NCI-H146 (cell line): Measurements from ENCODE around the gene SLC26A5.
"Not testable (repeated sequence)": the region's sequence is repeated elsewhere in the genome, so short reads cannot be mapped to it uniquely, and the experiment has no call there.

ENCODE experiments used
- DNase-seq: peaks from one replicate; lab custom pipeline; 2025; lab: John Stamatoyannopoulos, UW

SLC26A5 gene, protein sequence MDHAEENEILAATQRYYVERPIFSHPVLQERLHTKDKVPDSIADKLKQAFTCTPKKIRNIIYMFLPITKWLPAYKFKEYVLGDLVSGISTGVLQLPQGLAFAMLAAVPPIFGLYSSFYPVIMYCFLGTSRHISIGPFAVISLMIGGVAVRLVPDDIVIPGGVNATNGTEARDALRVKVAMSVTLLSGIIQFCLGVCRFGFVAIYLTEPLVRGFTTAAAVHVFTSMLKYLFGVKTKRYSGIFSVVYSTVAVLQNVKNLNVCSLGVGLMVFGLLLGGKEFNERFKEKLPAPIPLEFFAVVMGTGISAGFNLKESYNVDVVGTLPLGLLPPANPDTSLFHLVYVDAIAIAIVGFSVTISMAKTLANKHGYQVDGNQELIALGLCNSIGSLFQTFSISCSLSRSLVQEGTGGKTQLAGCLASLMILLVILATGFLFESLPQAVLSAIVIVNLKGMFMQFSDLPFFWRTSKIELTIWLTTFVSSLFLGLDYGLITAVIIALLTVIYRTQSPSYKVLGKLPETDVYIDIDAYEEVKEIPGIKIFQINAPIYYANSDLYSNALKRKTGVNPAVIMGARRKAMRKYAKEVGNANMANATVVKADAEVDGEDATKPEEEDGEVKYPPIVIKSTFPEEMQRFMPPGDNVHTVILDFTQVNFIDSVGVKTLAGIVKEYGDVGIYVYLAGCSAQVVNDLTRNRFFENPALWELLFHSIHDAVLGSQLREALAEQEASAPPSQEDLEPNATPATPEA

DNA sequence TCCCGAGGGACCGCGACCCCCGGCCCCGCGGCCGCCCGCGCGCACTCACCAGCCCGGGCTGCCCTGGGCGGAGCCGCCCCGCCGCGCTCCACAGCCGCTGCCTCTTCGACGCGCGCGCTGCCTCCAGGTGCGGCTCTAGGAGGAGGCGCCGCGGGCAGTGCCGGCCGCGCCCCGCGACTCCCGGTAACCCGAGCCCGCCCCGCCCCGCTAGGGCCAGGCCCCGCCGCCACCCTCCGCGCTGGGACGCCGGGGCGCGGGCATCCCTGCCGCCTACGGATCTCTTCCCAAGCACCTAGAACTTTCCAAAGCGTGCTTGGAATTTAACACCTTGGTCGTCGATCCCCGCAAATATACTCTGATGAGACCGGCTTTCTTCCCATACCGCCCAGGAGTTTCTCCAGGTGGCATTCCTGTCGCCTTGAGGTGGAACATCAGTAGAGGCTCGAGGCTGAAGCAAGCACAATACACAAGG, at the start of gene SLC26A5:
Gene SLC26A5, minus strand, starts transcription at position 159 of the 472 bp plus-strand sequence. CDS start 24,693 bp downstream, outside the sequence.
- peak; percentile 65 for DNase-seq

DNA sequence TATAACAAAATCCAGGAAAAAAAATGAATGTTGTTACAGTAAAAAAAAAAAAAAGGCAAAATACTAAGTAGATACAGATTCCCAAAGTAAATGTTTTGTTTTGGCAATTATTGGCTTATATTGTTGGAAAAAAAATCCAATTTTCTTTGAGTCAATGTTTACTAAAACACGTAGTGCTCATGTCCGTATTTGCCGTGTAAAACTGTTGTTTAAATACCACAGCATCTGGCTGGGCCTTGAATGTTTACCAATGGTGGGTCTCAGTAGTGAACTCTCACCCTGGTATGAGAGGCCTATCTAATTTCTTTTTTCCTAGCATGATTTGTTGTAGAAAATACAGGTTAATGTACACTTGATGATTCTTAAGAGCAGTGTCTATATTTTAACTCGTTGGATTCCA, 41.4 kb upstream of the SLC26A5 start:
- DNase-seq = peak; percentile 60

DNA sequence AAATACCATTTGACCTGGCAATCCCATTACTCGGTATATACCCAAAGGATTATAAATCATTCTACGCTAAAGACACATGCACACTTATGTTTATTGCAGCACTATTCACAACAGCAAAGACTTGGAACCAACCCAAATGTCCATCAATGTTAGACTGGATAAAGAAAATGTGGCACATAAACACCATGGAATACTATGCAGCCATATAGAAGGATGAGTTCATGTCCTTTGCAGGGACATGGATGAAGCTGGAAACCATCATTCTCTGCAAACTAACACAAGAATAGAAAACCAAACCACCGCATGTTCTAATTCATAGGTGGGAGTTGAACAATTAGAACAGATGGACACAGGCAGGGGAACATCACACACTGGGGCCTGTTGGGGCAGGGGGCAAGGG, 40.9 kb upstream of the SLC26A5 start:
- not testable (repeated sequence) for DNase-seq

DNA sequence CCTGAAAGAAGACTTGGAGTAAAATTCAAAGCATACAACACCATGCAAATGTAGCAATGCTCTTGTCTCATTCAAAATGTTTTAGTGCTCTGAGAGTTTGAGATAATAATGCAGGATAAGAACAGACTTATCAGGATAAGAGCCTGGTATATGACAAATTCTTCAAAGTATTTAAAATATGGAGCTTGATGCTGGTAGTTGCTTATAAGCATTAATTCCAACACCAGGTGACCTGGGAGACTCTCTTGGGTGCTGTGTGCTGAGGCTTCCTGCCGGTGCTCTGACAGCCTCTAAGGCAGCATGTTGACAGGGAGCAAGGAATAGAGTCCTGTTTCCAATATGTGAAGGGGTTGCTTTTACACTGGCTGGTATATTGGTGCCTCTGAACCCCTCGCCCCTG, 34.8 kb upstream of the SLC26A5 start:
- no peak for DNase-seq

DNA sequence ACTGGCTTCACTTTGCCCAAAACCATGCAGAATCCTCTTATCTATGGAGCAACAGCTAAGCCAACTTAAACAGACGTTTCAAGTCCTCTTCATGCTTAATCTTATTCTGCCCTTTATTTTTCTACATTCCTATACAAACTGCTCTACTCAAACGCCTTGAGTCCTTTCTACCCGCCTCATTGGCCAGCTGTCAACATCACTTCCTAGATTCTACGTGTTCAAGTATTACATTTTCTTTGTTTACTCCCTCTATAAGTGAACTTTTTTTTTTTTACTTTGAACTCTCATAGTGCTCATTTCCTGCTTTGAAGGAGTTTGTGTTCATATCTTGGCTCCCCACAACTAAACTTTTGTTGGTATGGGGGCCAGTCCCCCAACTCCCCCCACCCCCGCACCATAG, 28.9 kb upstream of the SLC26A5 start:
- DNase-seq = no peak

DNA sequence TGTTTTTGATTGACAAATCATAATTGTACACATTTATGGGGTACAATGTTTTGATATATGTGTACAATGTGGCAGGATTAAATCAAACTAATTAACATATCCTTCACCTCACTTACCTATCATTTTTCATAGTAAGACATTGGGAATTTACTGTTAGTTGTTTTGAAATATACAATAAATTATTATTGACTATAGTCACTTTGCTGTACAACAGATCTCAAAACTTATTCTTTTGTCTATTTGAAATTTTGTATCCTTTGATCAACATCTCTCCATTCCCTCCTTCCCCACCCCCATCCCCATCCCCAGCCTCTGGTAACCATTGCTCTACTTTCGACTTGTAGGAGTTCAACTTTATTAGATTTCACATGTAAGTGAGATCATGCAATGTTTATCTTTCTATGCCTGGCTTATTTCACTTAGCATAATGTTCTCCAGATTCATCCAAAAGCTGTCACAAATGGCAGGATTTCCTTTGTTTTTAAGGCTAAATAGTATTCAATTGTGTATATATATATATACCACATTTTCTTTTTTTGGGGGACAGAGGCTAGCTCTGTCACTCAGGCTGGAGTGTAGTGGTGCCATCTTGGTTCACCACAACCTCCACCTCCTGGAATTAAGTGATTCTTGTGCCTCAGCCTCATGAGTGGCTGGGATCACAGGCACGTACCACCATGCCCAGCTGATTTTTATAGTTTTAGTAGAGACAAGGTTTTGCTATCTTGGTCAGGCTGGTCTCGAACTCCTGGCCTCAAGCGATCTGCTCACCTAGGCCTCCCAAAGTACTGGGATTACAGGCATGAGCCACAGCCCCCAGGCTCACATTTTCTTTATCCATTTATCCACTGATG, 23.3 kb upstream of the SLC26A5 start:
- DNase-seq = no peak

DNA sequence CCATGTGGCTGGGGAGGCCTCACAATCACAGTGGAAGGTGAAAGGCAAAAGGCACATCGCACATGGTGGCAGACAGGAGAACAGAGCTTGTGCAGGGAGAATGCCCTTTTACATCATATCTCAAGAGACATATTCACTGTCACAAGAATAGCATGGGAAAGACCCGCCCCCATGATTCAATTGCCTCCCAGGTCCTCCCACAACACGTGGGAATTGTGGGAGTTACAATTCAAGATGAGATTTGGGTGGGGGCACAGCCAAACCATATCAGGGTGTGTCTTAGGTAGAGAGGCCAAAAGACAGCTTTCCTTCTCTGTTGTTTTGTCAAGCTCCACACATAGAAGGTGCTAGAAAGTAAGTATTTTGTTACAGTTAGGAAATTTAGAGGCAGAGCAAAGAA, 20.8 kb upstream of the SLC26A5 start:
- no peak for DNase-seq

DNA sequence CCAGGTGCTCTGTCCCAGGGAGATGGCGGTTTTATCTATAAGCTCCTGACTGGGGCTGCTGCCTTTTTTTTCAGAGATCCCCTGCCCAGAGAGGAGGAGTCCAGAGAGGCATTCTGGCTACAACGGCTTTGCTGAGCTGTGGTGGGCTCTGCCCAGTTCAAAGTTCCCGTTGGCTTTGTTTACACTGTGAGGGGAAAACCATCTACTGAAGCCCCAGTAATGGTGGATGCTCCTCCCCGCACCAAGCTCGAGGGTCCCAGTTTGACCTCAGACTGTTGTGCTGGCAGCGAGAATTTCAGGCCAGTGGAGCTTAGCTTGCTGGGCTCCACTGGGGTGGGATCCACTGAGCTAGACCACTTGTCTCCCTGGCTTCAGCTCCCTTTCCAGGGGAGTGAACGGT, 16.4 kb upstream of the SLC26A5 start:
- DNase-seq = no peak

DNA sequence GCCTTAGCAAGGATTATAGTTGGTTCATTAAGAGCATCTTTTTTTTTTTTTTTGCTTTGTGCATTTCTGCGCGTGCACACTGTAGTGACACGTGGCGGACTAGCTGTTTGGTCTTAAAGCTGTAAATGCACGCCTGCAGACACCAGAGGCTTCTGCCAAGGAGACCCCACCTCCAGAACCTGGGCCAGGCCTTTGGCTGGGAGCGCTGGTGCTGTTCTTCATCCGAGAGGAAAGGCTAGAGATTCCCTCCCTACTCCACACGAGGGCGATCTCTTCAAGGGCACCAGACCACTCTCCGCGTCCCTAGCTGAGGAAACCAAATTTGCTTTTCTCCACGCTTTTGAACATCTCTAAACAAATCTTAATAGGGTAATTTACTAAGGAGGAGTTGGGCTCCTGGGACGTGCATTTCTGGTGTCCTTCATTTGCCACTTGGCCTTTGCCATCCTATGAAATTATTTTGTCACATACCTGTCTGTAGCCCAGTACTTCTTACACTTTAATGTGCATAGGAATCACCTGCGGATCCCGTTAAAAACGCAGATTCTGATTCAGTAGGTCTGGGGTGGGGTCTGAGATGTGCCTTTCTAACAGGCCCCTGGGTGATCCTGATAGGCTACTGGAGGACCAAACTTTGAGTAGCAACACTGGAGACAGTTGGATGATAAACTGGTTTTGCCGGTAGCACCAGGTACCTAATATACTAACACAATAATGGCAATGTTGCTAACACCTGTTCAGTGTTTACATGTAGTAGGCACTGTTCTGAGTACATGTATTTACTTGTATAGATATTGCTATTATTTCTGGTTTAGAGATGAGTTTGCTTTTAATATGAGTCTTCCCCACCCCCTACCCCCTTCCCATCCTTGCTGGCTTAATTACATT, 1.3 kb upstream of the SLC26A5 start:
- peak; percentile 68 for DNase-seq

DNA sequence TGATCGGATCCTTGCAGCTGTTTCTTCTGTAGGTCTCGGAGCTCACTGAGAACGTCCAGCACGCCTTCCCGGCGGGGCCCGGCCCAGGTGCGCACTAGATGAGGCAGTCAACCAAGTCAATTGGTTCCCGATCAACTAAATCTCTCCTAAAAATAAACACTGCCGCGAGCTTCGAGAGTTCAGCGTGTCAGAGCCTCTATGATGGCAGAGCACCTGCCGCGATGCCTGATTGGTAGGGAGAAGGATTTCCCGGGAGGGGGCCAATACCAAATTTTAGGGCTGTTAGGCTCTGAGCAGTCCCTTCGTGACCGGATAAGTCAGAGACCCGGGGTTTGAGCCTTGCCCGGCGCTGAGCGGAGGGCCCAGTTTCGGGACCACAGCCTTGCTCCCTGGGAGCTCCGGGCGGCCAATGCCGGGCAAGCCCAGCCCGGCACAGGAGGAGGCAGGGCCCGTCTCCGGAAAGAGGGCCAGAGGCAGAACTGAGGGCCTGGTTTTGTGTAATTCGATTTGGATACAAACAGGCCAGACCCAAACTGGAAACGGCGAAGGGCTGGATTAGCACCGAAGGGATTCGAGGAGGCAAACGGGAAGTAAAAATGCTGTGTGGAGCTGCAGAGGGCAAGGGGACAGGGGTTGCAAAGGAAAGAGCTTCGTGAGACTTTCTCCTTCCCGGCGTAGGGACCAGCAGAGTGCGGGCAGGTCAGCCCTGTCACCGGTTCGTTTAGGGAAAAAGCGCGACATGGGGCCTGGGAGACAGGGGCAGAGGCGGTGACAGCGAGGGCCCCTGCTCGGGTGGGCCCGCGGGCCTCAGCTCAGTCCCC, 569 bp downstream of the SLC26A5 start:
- no peak for DNase-seq

DNA sequence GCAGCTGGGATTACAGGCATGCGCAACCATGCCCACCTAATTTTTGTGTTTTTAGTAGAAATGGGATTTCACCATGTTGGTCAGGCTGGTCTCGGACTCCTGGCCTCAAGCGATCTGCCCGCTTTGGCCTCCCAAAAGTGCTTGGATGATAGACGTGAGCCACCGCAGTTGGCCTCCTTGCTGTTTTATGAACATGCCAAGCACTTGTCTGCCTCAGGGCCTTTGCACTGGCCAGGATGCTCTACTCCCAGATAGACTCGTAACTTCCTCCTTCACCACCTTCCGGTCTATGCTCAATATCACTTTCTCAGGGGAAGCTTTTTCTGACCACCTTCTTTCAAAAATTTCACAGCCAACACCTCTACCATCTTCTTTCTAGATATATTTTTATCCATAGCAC, 6.3 kb downstream of the SLC26A5 start:
- DNase-seq = no peak

DNA sequence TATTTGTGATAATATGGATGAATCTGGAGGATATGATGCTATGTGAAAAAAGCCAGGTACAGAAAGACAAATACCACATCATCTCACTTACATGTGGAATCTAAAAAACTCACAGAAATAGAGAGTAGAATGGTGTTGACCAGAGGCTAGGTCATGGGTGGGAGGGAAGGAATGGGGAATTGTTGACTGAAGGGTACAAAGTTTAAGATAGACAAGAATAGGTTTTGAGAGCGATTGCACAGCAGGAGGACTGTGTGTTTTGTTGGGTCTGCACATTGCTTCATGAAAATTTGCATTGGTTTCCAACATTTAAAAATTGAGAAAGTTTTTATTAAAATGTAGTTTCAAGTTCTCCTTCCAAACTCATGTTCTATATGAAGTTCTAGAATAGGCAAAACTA, 8.4 kb downstream of the SLC26A5 start:
- no peak for DNase-seq

DNA sequence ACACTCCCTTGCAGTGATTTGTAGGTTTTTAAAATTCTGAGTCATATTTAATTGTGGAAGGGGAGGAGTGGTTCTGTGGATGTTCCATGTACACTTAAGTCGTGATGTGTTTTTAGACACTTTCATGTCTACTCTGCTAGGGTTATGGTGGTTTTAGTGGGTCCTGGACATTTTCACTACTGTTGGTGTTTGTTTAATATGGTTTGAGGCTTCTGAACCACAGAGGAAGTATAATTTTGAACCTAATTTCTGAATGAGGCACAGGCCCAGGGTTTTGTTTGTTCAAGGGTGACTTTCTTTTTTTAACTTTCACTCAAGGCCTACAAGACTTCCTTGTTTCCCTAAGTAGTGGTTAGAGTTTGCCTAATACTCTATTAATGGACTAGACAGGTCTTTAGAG, 13.3 kb downstream of the SLC26A5 start:
- DNase-seq = no peak

DNA sequence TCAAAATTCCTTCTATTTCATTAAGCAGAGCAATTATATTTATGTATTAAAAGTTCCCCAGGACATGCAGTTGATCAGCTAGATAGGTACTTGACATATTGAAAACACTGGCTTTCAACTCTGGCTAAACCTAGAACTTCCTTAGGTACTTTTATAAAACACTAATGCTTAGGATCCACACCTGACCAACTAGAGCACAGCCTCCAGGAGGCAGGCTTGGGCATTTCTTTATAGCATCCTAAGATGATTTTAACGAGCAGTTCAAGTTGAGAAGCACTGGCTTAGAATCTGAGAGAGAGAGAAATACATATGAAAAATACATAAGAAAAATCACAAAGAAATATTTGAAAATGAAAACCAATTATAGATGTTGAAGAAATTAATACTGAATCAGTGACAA, 20.8 kb downstream of the SLC26A5 start:
- DNase-seq = no peak

DNA sequence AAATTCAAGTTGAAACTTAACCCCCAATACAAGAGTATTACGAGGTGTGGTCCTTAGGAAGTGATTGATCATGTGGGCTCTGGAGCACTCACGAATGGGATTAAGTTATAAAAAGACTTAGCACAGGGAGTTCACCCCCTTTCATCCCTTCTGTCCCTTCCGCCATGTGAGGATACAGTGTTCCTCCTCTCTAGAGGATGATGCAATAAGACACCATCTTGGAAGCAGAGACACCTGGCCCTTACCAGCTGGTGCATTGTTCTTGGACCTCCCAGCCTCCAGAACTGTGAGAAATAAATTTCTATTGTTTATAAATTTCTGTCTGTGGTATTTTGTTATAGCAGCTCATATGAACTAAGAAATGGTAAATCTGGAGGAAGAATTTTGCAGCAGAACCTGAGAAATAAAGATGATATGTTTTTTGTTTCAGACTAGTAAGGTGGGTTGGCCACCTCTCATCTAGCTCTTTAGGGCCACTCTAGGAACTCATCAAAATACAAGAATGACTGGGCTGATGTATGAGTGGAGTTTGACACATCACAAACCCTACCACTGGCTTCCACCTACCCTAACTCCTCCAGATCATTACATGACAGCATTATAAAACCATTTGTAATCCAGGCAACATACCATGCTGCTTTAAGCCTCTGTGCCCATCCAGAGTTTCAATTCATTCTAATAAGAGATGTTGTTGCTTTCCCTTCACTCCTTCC, 22.4 kb downstream of the SLC26A5 start:
- DNase-seq = no peak

DNA sequence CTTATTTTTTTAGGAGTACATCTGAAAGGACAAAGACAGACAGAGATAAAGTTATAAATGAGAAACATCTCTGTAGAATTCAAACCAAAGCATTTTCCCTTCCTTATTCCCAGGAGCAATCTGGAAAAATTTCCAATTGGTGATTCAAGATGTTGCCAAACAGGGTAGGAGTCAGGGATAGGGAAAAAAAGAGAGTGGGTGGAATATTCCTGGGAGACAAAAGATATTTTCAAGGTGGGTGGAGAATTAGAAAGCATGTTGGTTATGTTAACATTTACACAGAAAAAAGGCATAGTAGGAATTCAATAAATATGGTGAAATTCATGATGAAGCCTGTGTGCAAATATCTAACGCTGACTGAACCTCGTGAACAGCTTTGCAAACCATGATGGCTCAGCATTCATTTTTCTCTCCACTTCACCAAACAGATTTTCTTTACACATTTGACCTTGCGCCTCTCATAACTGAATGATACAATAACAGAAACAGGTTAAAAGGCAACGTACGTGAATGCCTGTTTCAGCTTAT, 25.1 kb downstream of the SLC26A5 start:
- no peak for DNase-seq

DNA sequence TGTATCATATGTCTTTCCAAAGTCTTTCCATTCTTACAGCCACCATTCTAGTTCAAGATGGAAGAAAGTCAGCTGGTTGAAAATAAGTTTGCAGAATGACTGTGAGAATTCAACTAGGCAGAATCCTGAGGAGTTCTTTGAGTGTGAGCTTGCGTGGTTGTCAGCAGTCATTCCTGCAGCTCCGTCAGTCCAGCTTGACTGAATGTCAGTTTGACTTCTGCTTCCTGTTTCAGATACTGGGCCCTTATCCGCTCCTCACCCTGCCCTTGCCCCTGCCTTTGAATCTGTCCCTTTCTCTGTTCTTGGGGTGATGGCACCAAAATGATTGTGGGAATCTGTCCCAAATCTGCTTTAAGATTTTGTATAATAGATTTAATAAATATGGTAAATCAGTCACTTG, 27.8 kb downstream of the SLC26A5 start:
- DNase-seq = no peak

DNA sequence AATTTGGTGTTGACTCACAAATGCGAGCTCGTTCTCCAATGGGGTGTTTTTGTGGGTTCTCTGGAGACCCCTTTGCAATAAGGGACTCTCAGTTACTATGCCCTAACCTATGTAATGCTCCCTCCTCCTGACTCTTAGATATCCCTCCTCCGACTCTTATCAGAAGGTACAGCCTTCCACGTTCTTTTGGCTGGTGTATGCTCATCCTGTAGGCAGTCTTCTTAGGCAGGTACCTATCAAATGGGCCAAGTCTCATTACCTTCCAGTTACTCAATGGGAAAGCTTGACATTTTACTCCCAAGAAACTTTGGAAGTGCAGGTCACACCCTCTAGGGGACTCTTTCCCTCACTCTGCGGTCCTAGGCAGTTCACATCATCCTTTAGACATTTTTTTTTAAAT, 32.6 kb downstream of the SLC26A5 start:
- no peak for DNase-seq

DNA sequence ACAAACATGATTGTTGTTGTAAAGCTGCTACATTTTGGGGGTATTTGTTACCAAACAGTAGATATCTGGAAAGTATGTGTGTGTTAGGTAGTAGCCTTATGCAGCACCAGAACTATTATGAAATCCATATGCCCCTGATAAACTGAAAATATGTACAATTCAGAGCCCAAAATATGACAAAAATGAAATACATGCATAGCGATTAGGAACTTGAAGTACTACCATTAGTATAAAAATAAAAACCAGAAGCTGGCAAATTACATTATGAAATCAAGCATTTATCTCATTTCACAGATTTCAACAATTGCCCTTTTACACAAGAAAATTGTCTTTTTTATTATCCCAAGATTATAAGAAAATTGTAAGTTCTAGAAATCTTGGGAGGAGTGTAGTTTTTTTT, 33.9 kb downstream of the SLC26A5 start:
- DNase-seq = no peak
